ENCODE measurements around the gene ESRP2.

DNA sequence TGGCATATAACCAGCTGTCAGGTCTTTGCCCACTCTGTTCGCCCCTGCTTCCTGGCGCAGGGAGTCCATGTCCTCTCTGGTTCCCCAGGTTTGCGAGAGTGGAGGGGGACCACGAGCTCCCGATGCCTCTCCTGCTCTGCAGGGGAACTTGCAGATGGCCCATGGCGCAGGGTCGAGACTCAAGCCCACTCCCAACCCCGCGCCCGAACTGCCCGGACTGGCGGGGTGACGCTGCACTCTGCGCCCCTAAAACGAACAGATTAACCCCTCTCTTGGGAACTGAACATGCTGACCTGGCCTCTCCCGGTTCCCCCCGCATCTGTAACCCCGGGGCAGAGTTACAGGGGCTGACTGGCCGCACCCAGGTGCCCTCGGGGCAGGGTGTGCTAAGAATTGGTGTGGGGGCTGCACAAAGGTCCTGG is 8.6 kb upstream of the ESRP2 start:
- TF ChIP-seq, protein P1, sequence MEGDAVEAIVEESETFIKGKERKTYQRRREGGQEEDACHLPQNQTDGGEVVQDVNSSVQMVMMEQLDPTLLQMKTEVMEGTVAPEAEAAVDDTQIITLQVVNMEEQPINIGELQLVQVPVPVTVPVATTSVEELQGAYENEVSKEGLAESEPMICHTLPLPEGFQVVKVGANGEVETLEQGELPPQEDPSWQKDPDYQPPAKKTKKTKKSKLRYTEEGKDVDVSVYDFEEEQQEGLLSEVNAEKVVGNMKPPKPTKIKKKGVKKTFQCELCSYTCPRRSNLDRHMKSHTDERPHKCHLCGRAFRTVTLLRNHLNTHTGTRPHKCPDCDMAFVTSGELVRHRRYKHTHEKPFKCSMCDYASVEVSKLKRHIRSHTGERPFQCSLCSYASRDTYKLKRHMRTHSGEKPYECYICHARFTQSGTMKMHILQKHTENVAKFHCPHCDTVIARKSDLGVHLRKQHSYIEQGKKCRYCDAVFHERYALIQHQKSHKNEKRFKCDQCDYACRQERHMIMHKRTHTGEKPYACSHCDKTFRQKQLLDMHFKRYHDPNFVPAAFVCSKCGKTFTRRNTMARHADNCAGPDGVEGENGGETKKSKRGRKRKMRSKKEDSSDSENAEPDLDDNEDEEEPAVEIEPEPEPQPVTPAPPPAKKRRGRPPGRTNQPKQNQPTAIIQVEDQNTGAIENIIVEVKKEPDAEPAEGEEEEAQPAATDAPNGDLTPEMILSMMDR (IDR thresholded peaks at IDR 0.05 in 8 of 11, conservative IDR thresholded peaks at IDR 0.05 in 3 of 11): no peak
- TF ChIP-seq POLR2A (IDR thresholded peaks at IDR 0.05): no peak

All from spleen (tissue), 7 donors.